Caco-2 (cell line): Measurements from ENCODE around the gene C3orf52. TPM values are rescaled to one million over a fixed set of nuclear protein-coding genes. Genes with fewer than 3 reads are reported as not detected.

Source experiments
- BruUV-seq: library from RNA; stranded (reverse); fragments of 400-500 nt; replicated peaks from 2 replicates; lab custom pipeline; 2021; lab: Mats Ljungman, UMichigan
- CTCF ChIA-PET: fragments of 300-600 bp; sonication (Branson Sonifier 250); formaldehyde crosslinking; loops from one replicate; lab custom pipeline; 2022; ENCODE audit warnings: antibody characterized with exemption; lab: Charles Lee
- POLR2A ChIA-PET: fragments of 300-600 bp; sonication (Branson Sonifier 250); formaldehyde crosslinking; loops from one replicate; lab custom pipeline; 2022; ENCODE audit warnings: antibody characterized with exemption; lab: Charles Lee
- DNase-seq, 2 experiments: peaks; one replicate each; pipeline versions ENCODE4 v3.0.0 to v3.0.0-alpha.2; 2020 to 2022
- H3K27me3 ChIP-seq: replicated peaks from 2 replicates; pipeline ENCODE4 v1.6.0; 2011; ENCODE audit warnings: low read length; ENCODE audit not compliant: control insufficient read depth, insufficient read depth
- H3K36me3 ChIP-seq: 2 replicates; pipeline ENCODE4 v1.5.1; 2011; ENCODE audit warnings: low read length; ENCODE audit not compliant: control insufficient read depth, insufficient read depth
- H3K4me1 ChIP-seq: fragments of 250-450 bp; sonication (Bioruptor Pico); 2 replicates; pipeline ENCODE4 v1.5.1; 2020; ENCODE audit warnings: mild to moderate bottlenecking
- H3K4me3 ChIP-seq: 2 replicates; pipeline ENCODE4 v1.5.1; 2011; ENCODE audit warnings: low read depth, mild to moderate bottlenecking, control low read depth, low read length
- H3K9me3 ChIP-seq: fragments of 250-450 bp; sonication (Bioruptor Pico); 2 replicates; pipeline ENCODE4 v1.5.1; 2020; ENCODE audit warnings: mild to moderate bottlenecking, moderate library complexity
- H3K27ac Mint-ChIP-seq: one replicate; pipeline ENCODE4 v1.8.0; 2022; ENCODE audit warnings: mixed read lengths; ENCODE audit not compliant: unreplicated experiment
- H3K27me3 Mint-ChIP-seq: one replicate; pipeline ENCODE4 v1.8.0; 2022; ENCODE audit warnings: mixed read lengths; ENCODE audit not compliant: insufficient read depth, unreplicated experiment
- H3K36me3 Mint-ChIP-seq: one replicate; pipeline ENCODE4 v1.8.0; 2022; ENCODE audit warnings: mild to moderate bottlenecking, mixed read lengths; ENCODE audit not compliant: insufficient read depth, unreplicated experiment
- H3K4me1 Mint-ChIP-seq: one replicate; pipeline ENCODE4 v1.8.0; 2022; ENCODE audit warnings: low read depth, mixed read lengths; ENCODE audit not compliant: unreplicated experiment
- H3K4me3 Mint-ChIP-seq: one replicate; pipeline ENCODE4 v1.8.0; 2022; ENCODE audit warnings: mild to moderate bottlenecking, moderate library complexity, mixed read lengths; ENCODE audit not compliant: unreplicated experiment
- H3K9me3 Mint-ChIP-seq: one replicate; pipeline ENCODE4 v1.8.0; 2022; ENCODE audit warnings: mixed read lengths; ENCODE audit not compliant: unreplicated experiment
- intact Hi-C: fragments of 100-400 bp; cut with micrococcal nuclease; formaldehyde crosslinking; loops from one replicate; pipeline ENCODE4 v1.10.0; 2022; ENCODE audit not compliant: unreplicated experiment
- total RNA-seq: library from RNA; stranded (reverse); gene quantifications from 2 replicates; pipeline ENCODE4 v1.2.3, GENCODE V29; 2022
- TF ChIP-seq, protein P1 (sequence below), 2 experiments: fragments of 200-600 bp in 1 of 2; IDR thresholded peaks; 1 replicate in 1 of 2; 2 replicates in 1 of 2; pipeline versions ENCODE4 v1.5.1 to v1.8.0; 2011 to 2022; ENCODE audit warnings: antibody characterized with exemption in 1 of 2, control low read depth in 1 of 2, inconsistent platforms in 1 of 2, low read depth in 1 of 2, low read length in 1 of 2, mild to moderate bottlenecking in 1 of 2, moderate library complexity in 1 of 2; ENCODE audit not compliant: insufficient read depth in 1 of 2, severe bottlenecking in 1 of 2, unreplicated experiment in 1 of 2

Gene C3orf52
- total RNA-seq, 1 experiment from 2014 or later = 64.5 TPM

- ChIA-PET CTCF (no interaction called here), POLR2A (interaction anchor here (0.6 kb wide), 1 partner anchor 104 kb away, joined by 6 read pairs; no protein-coding TSS in a partner anchor)
- TF ChIP-seq, protein P1, sequence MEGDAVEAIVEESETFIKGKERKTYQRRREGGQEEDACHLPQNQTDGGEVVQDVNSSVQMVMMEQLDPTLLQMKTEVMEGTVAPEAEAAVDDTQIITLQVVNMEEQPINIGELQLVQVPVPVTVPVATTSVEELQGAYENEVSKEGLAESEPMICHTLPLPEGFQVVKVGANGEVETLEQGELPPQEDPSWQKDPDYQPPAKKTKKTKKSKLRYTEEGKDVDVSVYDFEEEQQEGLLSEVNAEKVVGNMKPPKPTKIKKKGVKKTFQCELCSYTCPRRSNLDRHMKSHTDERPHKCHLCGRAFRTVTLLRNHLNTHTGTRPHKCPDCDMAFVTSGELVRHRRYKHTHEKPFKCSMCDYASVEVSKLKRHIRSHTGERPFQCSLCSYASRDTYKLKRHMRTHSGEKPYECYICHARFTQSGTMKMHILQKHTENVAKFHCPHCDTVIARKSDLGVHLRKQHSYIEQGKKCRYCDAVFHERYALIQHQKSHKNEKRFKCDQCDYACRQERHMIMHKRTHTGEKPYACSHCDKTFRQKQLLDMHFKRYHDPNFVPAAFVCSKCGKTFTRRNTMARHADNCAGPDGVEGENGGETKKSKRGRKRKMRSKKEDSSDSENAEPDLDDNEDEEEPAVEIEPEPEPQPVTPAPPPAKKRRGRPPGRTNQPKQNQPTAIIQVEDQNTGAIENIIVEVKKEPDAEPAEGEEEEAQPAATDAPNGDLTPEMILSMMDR (IDR thresholded peaks at IDR 0.05; ENCODE audit: insufficient read depth in 1 of 2, low read depth in 1 of 2, low read length in 1 of 2, severe bottlenecking in 1 of 2, unreplicated experiment in 1 of 2) = no peak
- no TSS peak for BruUV-seq
- H3K36me3 ChIP-seq = peaks cover 2% of the 10 kb centered on the region; the same call in 1 of the 2 replicates
- H3K27me3 Mint-ChIP-seq = no peaks in the 10 kb centered on the region
- H3K4me1 Mint-ChIP-seq = peaks cover 36% of the 10 kb centered on the region
- no peak for DNase-seq
- H3K4me3 Mint-ChIP-seq = no peak overlapping the region
- no peaks in the 10 kb centered on the region for H3K9me3 Mint-ChIP-seq
- peaks cover 67% of the 10 kb centered on the region for H3K36me3 Mint-ChIP-seq
- peaks cover 38% of the 10 kb centered on the region for H3K4me1 ChIP-seq
- H3K27me3 ChIP-seq = no peaks in the 10 kb centered on the region
- no peaks in the 10 kb centered on the region for H3K9me3 ChIP-seq
- no peak overlapping the region for H3K4me3 ChIP-seq
- intact Hi-C loops = no loop called here
- no peak overlapping the region for H3K27ac Mint-ChIP-seq
Observed at GRCh38 chr3:112095731-112096130, 9.5 kb downstream of the C3orf52 start.

DNA sequence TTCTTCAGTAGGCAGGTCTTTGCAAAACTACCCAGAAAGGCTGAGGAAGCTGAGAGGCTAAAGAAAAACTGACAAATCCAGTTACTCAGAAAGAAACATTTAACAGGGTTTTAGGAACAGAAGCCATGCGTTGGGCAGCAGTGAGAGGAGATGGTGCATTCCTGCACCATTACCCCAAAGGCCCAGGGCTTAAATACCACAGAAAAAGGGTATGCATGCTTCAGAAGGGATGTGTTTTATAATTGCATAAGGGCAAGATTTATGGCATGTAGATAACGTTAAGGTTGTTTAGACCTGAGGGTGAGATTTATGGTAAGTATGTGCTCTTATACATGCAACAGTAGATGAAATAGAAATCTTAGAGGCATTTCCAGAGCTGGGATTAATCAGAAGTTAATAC is 10.0 kb downstream of the C3orf52 start:
- no peaks in the 10 kb centered on the region for H3K9me3 Mint-ChIP-seq
- H3K36me3 Mint-ChIP-seq = peaks cover 62% of the 10 kb centered on the region
- Histone ChIP-seq H3K4me3 (no peak overlapping the region), H3K27me3 (no peaks in the 10 kb centered on the region), H3K36me3 (peaks cover 2% of the 10 kb centered on the region; the same call in 1 of the 2 replicates), H3K4me1 (peaks cover 34% of the 10 kb centered on the region), H3K9me3 (no peaks in the 10 kb centered on the region)
- no TSS peak for BruUV-seq
- ChIA-PET POLR2A (no interaction called here), CTCF (no interaction called here)
- no peaks in the 10 kb centered on the region for H3K27me3 Mint-ChIP-seq
- no peak for DNase-seq
- no peak overlapping the region for H3K4me3 Mint-ChIP-seq
- peaks cover 31% of the 10 kb centered on the region for H3K4me1 Mint-ChIP-seq
- TF ChIP-seq, protein P1 (IDR thresholded peaks at IDR 0.05; ENCODE audit: insufficient read depth in 1 of 2, low read depth in 1 of 2, low read length in 1 of 2, severe bottlenecking in 1 of 2, unreplicated experiment in 1 of 2) = no peak
- H3K27ac Mint-ChIP-seq = no peak overlapping the region
- intact Hi-C loops = no loop called here

DNA sequence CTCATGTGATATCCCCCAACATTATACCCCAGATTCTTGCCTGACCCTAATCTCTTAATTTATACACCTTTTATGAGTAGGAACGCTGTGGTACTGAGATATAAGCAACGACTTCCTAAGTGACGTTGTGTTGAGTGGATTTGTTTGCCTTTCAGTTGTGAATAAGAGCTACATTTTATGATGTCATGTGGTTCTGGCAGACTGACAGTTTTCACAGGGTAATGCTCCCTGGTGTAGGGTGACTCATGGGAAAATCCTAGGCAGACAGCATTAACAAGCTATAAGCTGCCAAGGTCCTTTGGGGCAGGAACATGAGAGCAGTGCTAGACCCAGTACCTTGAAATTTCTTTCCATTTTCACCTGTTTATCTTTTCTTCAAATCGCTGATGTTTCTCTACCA is 11.2 kb downstream of the C3orf52 start:
- Mint-ChIP-seq H3K36me3 (peaks cover 56% of the 10 kb centered on the region), H3K9me3 (no peaks in the 10 kb centered on the region), H3K4me1 (peaks cover 23% of the 10 kb centered on the region), H3K4me3 (no peak overlapping the region), H3K27ac (no peak overlapping the region), H3K27me3 (no peaks in the 10 kb centered on the region)
- BruUV-seq = no TSS peak
- H3K27me3 ChIP-seq = no peaks in the 10 kb centered on the region
- ChIA-PET CTCF (no interaction called here), POLR2A (interaction anchor here (0.7 to 1.0 kb wide), 2 partner anchors 11 to 14 kb away, joined by 3 read pairs; partner anchors contain the start of gene C3orf52)
- H3K4me3 ChIP-seq = no peak overlapping the region
- peaks cover 28% of the 10 kb centered on the region for H3K4me1 ChIP-seq
- no peaks in the 10 kb centered on the region for H3K9me3 ChIP-seq
- intact Hi-C loops = no loop called here
- DNase-seq = no peak
- peaks cover 2% of the 10 kb centered on the region; the same call in 1 of the 2 replicates for H3K36me3 ChIP-seq
- TF ChIP-seq, protein P1 (IDR thresholded peaks at IDR 0.05; ENCODE audit: insufficient read depth in 1 of 2, low read depth in 1 of 2, low read length in 1 of 2, severe bottlenecking in 1 of 2, unreplicated experiment in 1 of 2) = no peak
